ENCODE data around the gene C10orf90.
"Not testable (repeated sequence)": the region's sequence is repeated elsewhere in the genome, so short reads cannot be mapped to it uniquely, and the experiment has no call there.

Gene C10orf90

DNA sequence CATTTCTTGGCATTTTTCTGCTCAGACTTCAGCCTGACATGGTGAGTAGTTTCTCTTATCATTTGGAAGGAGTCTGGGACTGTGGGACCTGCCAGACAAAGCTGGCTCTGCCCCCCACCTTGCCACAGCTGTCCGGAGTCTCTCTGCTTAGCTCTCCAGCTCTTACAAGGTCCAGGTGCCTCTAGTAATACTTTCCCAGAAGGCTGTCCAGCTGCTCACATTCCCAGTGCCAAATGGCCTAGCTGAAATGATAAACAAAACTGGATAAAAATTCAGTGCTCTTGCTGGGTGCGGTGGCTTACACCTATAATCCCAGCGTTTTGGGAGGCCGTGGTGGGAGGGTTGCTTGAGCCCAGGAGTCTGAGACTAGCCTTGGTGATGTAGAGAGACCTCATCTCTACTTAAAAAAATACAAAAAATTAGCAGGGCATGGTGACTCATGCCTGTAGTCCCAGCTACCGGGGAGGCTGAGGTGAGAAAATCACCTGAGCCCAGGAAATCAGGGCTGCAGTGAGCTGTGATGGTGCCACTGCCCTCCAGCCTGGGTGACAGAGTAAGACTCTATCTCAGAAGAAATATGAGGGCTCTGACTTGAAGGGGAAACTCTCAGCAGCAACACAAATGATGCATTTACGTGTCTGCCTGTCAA, 86.8 kb downstream of the C10orf90 start:
- no peak for DNase-seq

- DNase-seq: no peak
These were observed 88.8 kb downstream of the C10orf90 start for GRCh38 chr10:126581648-126582046.

- DNase-seq: no peak
These were observed 89.4 kb downstream of the C10orf90 start for GRCh38 chr10:126580873-126581647.

DNA sequence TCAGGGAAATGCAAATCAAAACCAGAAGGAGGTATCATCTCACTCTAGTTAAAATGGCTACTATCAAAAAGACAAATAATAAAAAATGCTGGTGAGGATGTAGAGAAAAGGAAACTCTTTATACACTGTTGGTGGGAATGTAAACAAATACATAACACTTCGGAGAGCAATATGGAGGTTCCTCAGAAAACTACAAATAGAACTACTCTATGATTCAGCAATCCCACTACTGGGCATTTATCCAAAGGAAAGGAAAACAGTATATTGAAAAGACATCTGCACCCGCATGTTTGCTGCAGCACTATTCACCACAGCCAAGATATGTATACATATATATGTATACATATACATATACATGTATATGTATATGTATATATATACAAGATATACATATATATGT, 94.2 kb downstream of the C10orf90 start:
- DNase-seq: no peak

GRCh38 chr10:126570621-126571602, 99.6 kb downstream of the C10orf90 start:
- DNase-seq: no peak

- no peak for DNase-seq
These were observed 100.3 kb downstream of the C10orf90 start for GRCh38 chr10:126570245-126570570.

DNA sequence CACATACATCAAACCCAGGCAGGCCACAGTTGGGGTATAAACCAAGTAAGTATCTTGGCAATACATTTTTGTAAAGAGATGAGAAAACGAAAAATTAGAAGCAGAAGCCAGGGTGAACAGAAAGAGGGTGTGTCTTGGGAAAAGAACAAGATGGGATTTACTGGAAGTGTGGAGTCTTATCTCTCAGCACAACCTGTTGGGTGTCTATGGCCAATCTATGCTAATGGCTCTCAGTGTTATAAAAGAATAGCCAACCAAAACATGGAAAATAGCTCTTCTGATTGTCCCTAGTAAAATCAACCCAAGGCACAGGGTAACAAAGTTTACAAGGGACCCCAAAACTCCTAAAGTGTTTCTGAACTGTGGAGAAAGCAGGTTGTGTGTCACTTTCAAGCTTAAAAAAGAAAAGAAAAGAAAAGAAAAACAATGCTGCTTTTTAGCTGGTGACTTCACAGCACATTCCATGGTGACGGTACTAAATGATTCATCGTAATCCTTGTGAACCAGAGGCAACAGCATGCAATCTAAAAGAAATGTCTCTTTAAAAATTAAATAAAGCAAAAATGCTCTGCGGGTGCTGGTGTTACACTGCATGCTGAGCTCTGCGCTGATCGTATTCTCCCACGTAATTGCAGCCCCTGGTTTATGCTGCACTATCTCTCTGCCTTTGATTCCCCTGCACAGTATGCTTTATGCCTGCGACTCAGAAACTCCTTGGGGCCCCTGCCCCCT, 100.8 kb downstream of the C10orf90 start:
- DNase-seq: no peak

DNA sequence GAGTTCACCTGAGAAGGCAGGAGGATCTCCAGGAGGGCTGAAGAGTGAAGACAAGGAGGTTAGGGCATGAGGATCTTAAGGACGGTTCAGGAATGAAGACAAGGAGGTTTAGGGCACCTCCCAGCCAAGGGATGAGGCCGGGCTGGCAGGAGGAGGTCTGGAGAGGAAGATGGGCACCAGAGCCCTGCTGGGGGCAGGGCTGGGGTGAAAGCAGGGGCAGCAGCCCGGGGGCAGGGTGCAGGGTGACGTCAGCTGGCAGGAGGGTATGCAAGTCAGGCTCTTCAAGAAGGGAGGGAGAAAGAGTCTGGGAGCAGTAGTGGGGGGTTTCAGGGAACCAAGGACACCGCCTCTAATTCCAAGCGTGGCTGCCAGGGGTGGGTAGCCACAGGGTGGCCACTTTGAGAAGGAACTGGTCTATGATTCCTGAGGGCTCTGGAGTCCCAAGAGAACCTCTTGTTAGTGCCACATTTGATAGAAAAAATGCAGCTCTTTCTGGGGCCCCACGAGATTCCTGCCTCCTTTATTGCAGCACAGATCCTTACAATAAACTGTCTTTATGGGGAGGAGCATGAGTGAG, 101.6 kb downstream of the C10orf90 start:
- DNase-seq: no peak

DNA sequence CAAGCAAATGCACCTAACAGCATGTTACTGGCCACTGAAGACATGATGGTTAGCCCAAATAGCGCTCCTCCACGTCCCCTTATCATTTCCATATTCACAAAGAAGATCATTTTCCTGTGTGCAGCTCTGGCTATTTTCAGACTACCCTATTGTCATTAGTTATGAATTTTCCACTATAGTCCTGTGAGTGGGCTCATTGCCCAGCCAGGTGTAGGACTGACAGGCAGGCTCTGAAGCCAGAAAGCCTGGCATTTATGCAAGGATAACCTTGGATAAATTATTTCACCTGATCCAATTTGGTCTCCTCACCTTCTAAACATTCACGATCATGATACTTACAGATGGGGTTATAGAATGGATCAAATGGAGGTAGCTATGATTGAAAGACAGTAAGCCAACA, 104.6 kb downstream of the C10orf90 start:
- DNase-seq: no peak

DNA sequence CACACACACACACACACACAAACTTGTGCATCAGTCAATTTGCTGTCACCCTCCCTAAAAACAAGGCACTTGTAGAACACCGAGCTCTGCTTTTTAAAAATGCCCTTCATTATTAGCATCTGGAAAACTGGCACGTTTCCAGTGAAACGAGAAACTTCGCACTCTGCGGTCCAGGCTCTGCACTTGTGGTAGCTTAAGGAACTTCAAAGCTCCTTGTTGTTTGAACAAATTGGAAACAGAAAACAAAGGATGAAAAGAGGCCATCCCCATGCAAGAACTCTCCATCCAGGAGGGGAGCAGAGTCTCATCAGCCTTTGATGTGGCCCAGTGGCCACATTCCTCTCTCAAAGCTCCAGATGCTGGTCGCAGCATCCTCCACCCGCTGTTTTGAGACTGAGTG, 105.1 kb downstream of the C10orf90 start:
- no peak for DNase-seq

DNA sequence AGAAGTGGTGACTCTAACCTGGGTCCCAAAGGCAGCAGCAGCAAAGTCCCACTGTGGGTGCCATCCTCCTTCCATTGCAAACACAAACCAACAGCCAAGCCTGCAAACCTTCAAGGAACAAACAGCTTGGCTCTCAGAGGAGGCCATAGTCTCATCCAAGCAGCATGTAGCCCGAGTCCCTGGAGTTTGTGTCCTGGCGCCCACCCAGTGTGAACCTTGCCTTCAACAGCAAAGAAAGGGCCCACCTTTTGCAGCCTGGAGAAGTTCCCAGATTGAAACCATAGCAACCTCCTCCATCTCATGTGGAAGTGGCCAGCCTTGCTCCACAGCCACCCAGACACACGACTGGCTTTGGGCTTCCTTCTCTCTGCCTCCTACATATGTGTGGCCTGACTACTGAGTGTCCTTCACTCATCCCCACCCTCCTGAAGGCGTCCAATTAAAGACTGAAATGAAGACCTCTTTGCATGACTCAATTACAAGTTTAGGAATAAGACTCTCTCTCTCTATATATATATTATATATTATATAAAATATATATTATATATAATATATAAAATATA, 106.1 kb downstream of the C10orf90 start:
- DNase-seq: no peak

DNA sequence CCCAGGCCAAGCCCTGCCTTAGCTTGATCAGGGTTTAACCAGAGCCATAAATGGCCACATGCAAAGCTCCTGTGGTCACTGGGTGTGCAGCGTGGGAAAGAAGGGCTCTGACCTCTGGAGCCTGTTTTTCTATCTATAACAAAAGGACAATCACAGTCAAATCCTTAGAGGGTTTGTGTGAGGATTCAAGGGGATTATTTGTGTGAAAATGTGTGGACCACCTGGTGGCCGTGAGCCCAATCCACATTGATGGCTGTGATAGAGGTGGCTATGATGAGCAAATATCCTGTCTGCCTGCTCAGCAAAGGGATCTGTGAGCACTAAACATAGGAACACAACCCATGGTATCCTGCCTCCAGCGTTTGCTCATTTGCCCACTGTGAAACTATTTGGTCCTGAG, 107.1 kb downstream of the C10orf90 start:
- DNase-seq: no peak

- no peak for DNase-seq
These were observed 108.4 kb downstream of the C10orf90 start for GRCh38 chr10:126561921-126562680.

GRCh38 chr10:126561294-126561920, 109.1 kb downstream of the C10orf90 start:
- no peak for DNase-seq

GRCh38 chr10:126558881-126559280, 111.6 kb downstream of the C10orf90 start:
- no peak for DNase-seq

- no peak for DNase-seq
These were observed 119.3 kb downstream of the C10orf90 start for GRCh38 chr10:126551202-126551601.

DNA sequence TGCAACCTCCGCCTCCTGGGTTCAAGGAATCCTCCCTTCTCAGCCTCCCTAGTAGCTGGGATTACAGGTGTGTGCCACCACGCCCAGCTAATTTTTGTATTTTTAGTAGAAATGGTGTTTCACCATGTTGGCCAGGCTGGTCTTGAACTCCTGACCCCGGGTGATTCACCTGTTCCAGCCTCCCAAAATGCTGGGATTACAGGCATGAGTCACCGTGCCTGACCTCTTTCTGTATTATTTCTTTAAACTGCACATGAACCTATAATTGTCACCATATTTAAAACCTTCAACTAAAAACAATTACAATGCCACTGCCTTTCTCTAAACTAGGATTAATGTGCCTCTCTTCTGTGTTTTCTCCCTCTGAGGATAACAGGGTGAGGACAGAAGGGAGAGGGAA, 119.9 kb downstream of the C10orf90 start:
- DNase-seq: not testable (repeated sequence)

- DNase-seq: no peak
These were observed 121.1 kb downstream of the C10orf90 start for GRCh38 chr10:126549344-126549743.

- DNase-seq: no peak
These were observed 125.9 kb downstream of the C10orf90 start for GRCh38 chr10:126544565-126544964.

GRCh38 chr10:126538439-126539135, 131.9 kb downstream of the C10orf90 start:
- DNase-seq: no peak

Data from NCI-H2107 (cell line).